Measurements from ENCODE around the gene NFS1.

GRCh38 chr20:35690265-35690664, 8.9 kb downstream of the NFS1 start:
- TF ChIP-seq EZH2 (IDR thresholded peaks at IDR 0.05; ENCODE audit: low read length, unreplicated experiment) (no peak), CTCF (conservative IDR thresholded peaks at IDR 0.05; ENCODE audit: low read depth, low read length) (no peak), EZH2phosphoT487 (IDR thresholded peaks at IDR 0.05; ENCODE audit: borderline replicate concordance, low read length) (no peak)

All from PC-3 (cell line).